EL (cell line): Measurements from ENCODE around the gene OGDH.
"Not testable (repeated sequence)": the region's sequence is repeated elsewhere in the genome, so short reads cannot be mapped to it uniquely, and the experiment has no call there.

Experiments
- DNase-seq: peaks from one replicate; pipeline ENCODE4 v3.0.0-alpha.2; 2016

The OGDH gene

GRCh38 chr7:44580945-44581878 lies 25.2 kb upstream of the OGDH start:
- DNase-seq, result peak; percentile 9

GRCh38 chr7:44581879-44582603 lies 24.4 kb upstream of the OGDH start, which contains the start of gene TMED4:
TSS of gene TMED4 (minus strand) at chr7:44582231. CDS start at chr7:44582206, 25 bp downstream.
- DNase-seq, result peak; percentile 99

GRCh38 chr7:44583146-44583865 lies 23.1 kb upstream of the OGDH start:
- no peak for DNase-seq

- DNase-seq, result peak; percentile 62
Observed at GRCh38 chr7:44587843-44588711, 18.4 kb upstream of the OGDH start.

- DNase-seq, result no peak
Observed at GRCh38 chr7:44590910-44591309, 15.5 kb upstream of the OGDH start.

GRCh38 chr7:44595934-44596635 lies 10.3 kb upstream of the OGDH start:
- no peak for DNase-seq

- not testable (repeated sequence) for DNase-seq
Observed at GRCh38 chr7:44597181-44597580, 9.2 kb upstream of the OGDH start.

GRCh38 chr7:44599222-44599621 lies 7.2 kb upstream of the OGDH start:
- no peak for DNase-seq

GRCh38 chr7:44602576-44602910 lies 3.9 kb upstream of the OGDH start:
- no peak for DNase-seq

GRCh38 chr7:44603193-44603592 lies 3.2 kb upstream of the OGDH start:
- no peak for DNase-seq

- DNase-seq, result no peak
Observed at GRCh38 chr7:44604941-44605340, 1.5 kb upstream of the OGDH start.

- DNase-seq, result peak; percentile 8
Observed at GRCh38 chr7:44607141-44608068, 978 bp downstream of the OGDH start.

GRCh38 chr7:44608916-44609648 lies 2.7 kb downstream of the OGDH start:
- DNase-seq, result peak; percentile 70

GRCh38 chr7:44609829-44610228 lies 3.4 kb downstream of the OGDH start:
- no peak for DNase-seq

GRCh38 chr7:44615149-44615611 lies 8.8 kb downstream of the OGDH start:
- peak; percentile 44 for DNase-seq

- DNase-seq, result no peak
Observed at GRCh38 chr7:44615793-44616192, 9.4 kb downstream of the OGDH start.

GRCh38 chr7:44616545-44616944 lies 10.1 kb downstream of the OGDH start:
- no peak for DNase-seq

GRCh38 chr7:44617225-44617890 lies 10.9 kb downstream of the OGDH start:
- peak; percentile 53 for DNase-seq

GRCh38 chr7:44618045-44618444 lies 11.6 kb downstream of the OGDH start:
- no peak for DNase-seq
